Stimulated activated CD4-positive, alpha-beta T cell treated with anti-CD3 and anti-CD28 coated beads, Interleukin-4, amount 100 ng/mL, for 24 hours (primary cell): Measurements from ENCODE around the gene MYO3A.

ENCODE experiments used
- DNase-seq: peaks from one replicate; pipeline ENCODE4 v3.0.0-alpha.2; 2020

The MYO3A gene

GRCh38 chr10:25933653-25934608 is at the start of gene MYO3A:
Gene MYO3A, plus strand, starts transcription at chr10:25934229. Its CDS starts 17,882 bp downstream, at chr10:25952111.
- no peak for DNase-seq

GRCh38 chr10:25888627-25889026 is 45.4 kb upstream of the MYO3A start:
- no peak for DNase-seq

GRCh38 chr10:25890995-25891394 is 43.0 kb upstream of the MYO3A start:
- no peak for DNase-seq

GRCh38 chr10:25895856-25896255 is 38.2 kb upstream of the MYO3A start:
- no peak for DNase-seq

GRCh38 chr10:25896421-25896820 is 37.6 kb upstream of the MYO3A start:
- DNase-seq: no peak

GRCh38 chr10:25899304-25899703 is 34.7 kb upstream of the MYO3A start:
- DNase-seq: no peak

GRCh38 chr10:25901199-25901598 is 32.8 kb upstream of the MYO3A start:
- no peak for DNase-seq

- no peak for DNase-seq
Observed at GRCh38 chr10:25902002-25902401, 32.0 kb upstream of the MYO3A start.

- DNase-seq: no peak
Observed at GRCh38 chr10:25907261-25907660, 26.8 kb upstream of the MYO3A start.

- no peak for DNase-seq
Observed at GRCh38 chr10:25912866-25913265, 21.2 kb upstream of the MYO3A start.

- DNase-seq: no peak
Observed at GRCh38 chr10:25914776-25915175, 19.3 kb upstream of the MYO3A start.

GRCh38 chr10:25934621-25935139 is 651 bp downstream of the MYO3A start:
- no peak for DNase-seq

- no peak for DNase-seq
Observed at GRCh38 chr10:25938405-25938804, 4.4 kb downstream of the MYO3A start.

- no peak for DNase-seq
Observed at GRCh38 chr10:25944771-25945170, 10.7 kb downstream of the MYO3A start.

GRCh38 chr10:25952857-25953256 is 18.8 kb downstream of the MYO3A start:
- no peak for DNase-seq

GRCh38 chr10:25954851-25955250 is 20.8 kb downstream of the MYO3A start:
- DNase-seq: no peak

- no peak for DNase-seq
Observed at GRCh38 chr10:25959540-25960232, 25.7 kb downstream of the MYO3A start.

GRCh38 chr10:25965584-25965983 is 31.6 kb downstream of the MYO3A start:
- no peak for DNase-seq

GRCh38 chr10:25966844-25967243 is 32.8 kb downstream of the MYO3A start:
- no peak for DNase-seq

GRCh38 chr10:25972631-25973030 is 38.6 kb downstream of the MYO3A start:
- no peak for DNase-seq

- DNase-seq: no peak
Observed at GRCh38 chr10:25974897-25975459, 40.9 kb downstream of the MYO3A start.

GRCh38 chr10:25978771-25979170 is 44.7 kb downstream of the MYO3A start:
- no peak for DNase-seq

- DNase-seq: no peak
Observed at GRCh38 chr10:25982107-25982506, 48.1 kb downstream of the MYO3A start.

- no peak for DNase-seq
Observed at GRCh38 chr10:25988583-25988982, 54.6 kb downstream of the MYO3A start.
